GM12873 (cell line): ENCODE results near the gene EEF1AKMT3.

Experiments used
- CTCF ChIP-seq: IDR thresholded peaks from 2 replicates; pipeline ENCODE4 v1.5.1; 2012; ENCODE audit warnings: low read depth, mild to moderate bottlenecking, moderate library complexity, low read length, control low read depth; ENCODE audit not compliant: insufficient read depth; ENCODE audit errors: missing control alignments

EEF1AKMT3 gene

GRCh38 chr12:57813111-57813970, 40.9 kb downstream of the EEF1AKMT3 start:
- TF ChIP-seq CTCF, result no peak

- TF ChIP-seq CTCF, result no peak
Measured at GRCh38 chr12:57813971-57814772, 41.8 kb downstream of the EEF1AKMT3 start.

- peak; percentile 4 for TF ChIP-seq CTCF
Measured at GRCh38 chr12:57815177-57816000, 43.0 kb downstream of the EEF1AKMT3 start.

- TF ChIP-seq CTCF, result no peak
Measured at GRCh38 chr12:57816001-57816854, 43.8 kb downstream of the EEF1AKMT3 start.

GRCh38 chr12:57816855-57817151, 44.4 kb downstream of the EEF1AKMT3 start:
- TF ChIP-seq CTCF, result no peak

- no peak for TF ChIP-seq CTCF
Measured at GRCh38 chr12:57817261-57817989, 45.0 kb downstream of the EEF1AKMT3 start.
